Fibroblast of mammary gland (primary cell): ENCODE results near the gene RASAL2.

Source experiments
- DNase-seq: peaks from one replicate; pipeline ENCODE4 v3.0.0-alpha.2; 2010; ENCODE audit warnings: low read depth
- H3K4me3 ChIP-seq: 2 replicates; pipeline ENCODE4 v1.5.1; 2011; ENCODE audit warnings: low read depth, mild to moderate bottlenecking, low read length, moderate library complexity; ENCODE audit not compliant: control insufficient read depth
- CTCF ChIP-seq: conservative IDR thresholded peaks from 2 replicates; pipeline ENCODE4 v1.5.1; 2011; ENCODE audit warnings: low read depth, low read length, inconsistent platforms; ENCODE audit not compliant: control insufficient read depth, insufficient read depth

RASAL2 gene

GRCh38 chr1:178516110-178516509, 422.2 kb downstream of the RASAL2 start:
- TF ChIP-seq CTCF = no peak
- no peak for DNase-seq
- H3K4me3 ChIP-seq = no peak overlapping the region

- H3K4me3 ChIP-seq = no peak overlapping the region
- no peak for DNase-seq
- no peak for TF ChIP-seq CTCF
Measured at GRCh38 chr1:178518894-178519293, 425.0 kb downstream of the RASAL2 start.

GRCh38 chr1:178520803-178521202, 426.9 kb downstream of the RASAL2 start:
- no peak overlapping the region for H3K4me3 ChIP-seq
- no peak for DNase-seq
- no peak for TF ChIP-seq CTCF

- TF ChIP-seq CTCF = no peak
- H3K4me3 ChIP-seq = no peak overlapping the region
- no peak for DNase-seq
Measured at GRCh38 chr1:178521241-178521640, 427.3 kb downstream of the RASAL2 start.

- no peak for TF ChIP-seq CTCF
- DNase-seq = no peak
- no peak overlapping the region for H3K4me3 ChIP-seq
Measured at GRCh38 chr1:178527117-178527516, 433.2 kb downstream of the RASAL2 start.

- no peak overlapping the region for H3K4me3 ChIP-seq
- no peak for TF ChIP-seq CTCF
- no peak for DNase-seq
Measured at GRCh38 chr1:178528228-178528952, 434.5 kb downstream of the RASAL2 start.

GRCh38 chr1:178528953-178529335, 435.0 kb downstream of the RASAL2 start:
- DNase-seq = no peak
- TF ChIP-seq CTCF = no peak
- no peak overlapping the region for H3K4me3 ChIP-seq
